DOHH2 (cell line): ENCODE results near the gene DAPL1.
"Not testable (repeated sequence)": the region's sequence is repeated elsewhere in the genome, so short reads cannot be mapped to it uniquely, and the experiment has no call there.

Source experiments
- H3F3A ChIP-seq: fragments of 200-600 bp; sonication (generic), shearing (Covaris generic); 2 replicates; pipeline ENCODE4 v1.6.0; 2016; ENCODE audit warnings: antibody characterized with exemption, mild to moderate bottlenecking; ENCODE audit not compliant: control insufficient read depth, insufficient read depth
- H3K27ac ChIP-seq: fragments of 200-600 bp; sonication (generic); 2 replicates; pipeline ENCODE4 v1.5.1; 2014; ENCODE audit warnings: low read depth, mild to moderate bottlenecking, low read length, moderate library complexity
- H3K27me3 ChIP-seq: fragments of 200-600 bp; sonication (generic); 2 replicates; pipeline ENCODE4 v1.6.1; 2014; ENCODE audit warnings: mild to moderate bottlenecking, low read length, mixed read lengths; ENCODE audit not compliant: control insufficient read depth
- H3K36me3 ChIP-seq: fragments of 200-600 bp; sonication (generic); 2 replicates; pipeline ENCODE4 v1.6.1; 2014; ENCODE audit warnings: mild to moderate bottlenecking, low read length, moderate library complexity, mixed read lengths; ENCODE audit not compliant: control insufficient read depth
- H3K4me1 ChIP-seq: fragments of 200-600 bp; sonication (generic); 2 replicates; pipeline ENCODE4 v1.6.1; 2014; ENCODE audit warnings: mild to moderate bottlenecking, low read length, mixed read lengths; ENCODE audit not compliant: control insufficient read depth
- H3K4me2 ChIP-seq: fragments of 200-600 bp; sonication (generic); 2 replicates; pipeline ENCODE4 v1.6.0; 2014; ENCODE audit warnings: mild to moderate bottlenecking, low read length, moderate library complexity
- H3K4me3 ChIP-seq: fragments of 200-600 bp; sonication (generic); 2 replicates; pipeline ENCODE4 v1.5.1; 2014; ENCODE audit warnings: mild to moderate bottlenecking, low read length, mixed read lengths
- H3K79me2 ChIP-seq: fragments of 200-600 bp; sonication (generic); 2 replicates; pipeline ENCODE4 v1.6.1; 2014; ENCODE audit warnings: mild to moderate bottlenecking, low read length, mixed read lengths; ENCODE audit not compliant: control insufficient read depth
- H3K9me2 ChIP-seq: fragments of 200-600 bp; sonication (generic); replicated peaks from 2 replicates; pipeline ENCODE4 v1.6.1; 2014; ENCODE audit warnings: mild to moderate bottlenecking, low read length, mixed read lengths; ENCODE audit not compliant: control insufficient read depth
- H3K9me3 ChIP-seq: fragments of 200-600 bp; sonication (generic); 2 replicates; pipeline ENCODE4 v1.6.1; 2014; ENCODE audit warnings: antibody characterized with exemption, low read length, mixed read lengths; ENCODE audit not compliant: control insufficient read depth, insufficient read depth
- H4K20me1 ChIP-seq: fragments of 200-600 bp; sonication (generic); 2 replicates; pipeline ENCODE4 v1.6.0; 2014; ENCODE audit warnings: low read depth, mild to moderate bottlenecking, antibody characterized with exemption, low read length, moderate library complexity; ENCODE audit not compliant: control insufficient read depth, insufficient read depth

Gene DAPL1

GRCh38 chr2:158865469-158865868, 70.4 kb downstream of the DAPL1 start:
- H3K4me1 ChIP-seq, H4K20me1 ChIP-seq, H3K27me3 ChIP-seq, H3K27ac ChIP-seq, H3F3A ChIP-seq, H3K36me3 ChIP-seq, H3K79me2 ChIP-seq, H3K4me2 ChIP-seq, H3K9me3 ChIP-seq, H3K4me3 ChIP-seq, H3K9me2 ChIP-seq: not testable (repeated sequence)
